Left ventricle myocardium inferior (tissue), 1 donor: ENCODE data around the gene ATP11A. TPM values are rescaled to one million over a fixed set of nuclear protein-coding genes. Genes with fewer than 3 reads are reported as not detected.

Experiments used
- DNase-seq: peaks from one replicate; pipeline ENCODE4 v3.0.0-alpha.2; 2020
- H3K27ac ChIP-seq: fragments of 200-600 bp; replicated peaks from 2 replicates; pipeline ENCODE4 v1.8.0; 2021
- H3K27me3 ChIP-seq: fragments of 200-600 bp; 2 replicates; pipeline ENCODE4 v1.8.0; 2021; ENCODE audit warnings: low read depth
- H3K36me3 ChIP-seq: fragments of 200-600 bp; 2 replicates; pipeline ENCODE4 v1.8.0; 2021
- H3K4me1 ChIP-seq: fragments of 200-600 bp; 2 replicates; pipeline ENCODE4 v1.8.0; 2021
- H3K4me3 ChIP-seq: fragments of 200-600 bp; 2 replicates; pipeline ENCODE4 v1.8.0; 2021; ENCODE audit warnings: mild to moderate bottlenecking, moderate library complexity
- H3K9me3 ChIP-seq: fragments of 200-600 bp; replicated peaks from 2 replicates; pipeline ENCODE4 v1.8.0; 2021
- intact Hi-C: fragments of 100-400 bp; cut with micrococcal nuclease; formaldehyde crosslinking; loops from one replicate; pipeline ENCODE4 v1.11.0; 2022
- total RNA-seq: library from RNA; stranded (reverse); fragmentation: NEBNext Ultra II Directional; extraction: Animal tissue kit (Norgen Biotek cat#: 25700); gene quantifications from one replicate; pipeline ENCODE4 v1.2.1, GENCODE V29; 2021
- TF ChIP-seq, protein P1 (sequence below): fragments of 200-600 bp; IDR thresholded peaks from 2 replicates; pipeline ENCODE4 v1.8.0; 2021; ENCODE audit warnings: antibody characterized with exemption, mild to moderate bottlenecking, borderline replicate concordance
- donor health status: DM: no; HTN: yes; CAD: no; lungs with severe emphysema.

Gene ATP11A
- total RNA-seq, 1 donor from 2014 or later = 106 TPM

DNA sequence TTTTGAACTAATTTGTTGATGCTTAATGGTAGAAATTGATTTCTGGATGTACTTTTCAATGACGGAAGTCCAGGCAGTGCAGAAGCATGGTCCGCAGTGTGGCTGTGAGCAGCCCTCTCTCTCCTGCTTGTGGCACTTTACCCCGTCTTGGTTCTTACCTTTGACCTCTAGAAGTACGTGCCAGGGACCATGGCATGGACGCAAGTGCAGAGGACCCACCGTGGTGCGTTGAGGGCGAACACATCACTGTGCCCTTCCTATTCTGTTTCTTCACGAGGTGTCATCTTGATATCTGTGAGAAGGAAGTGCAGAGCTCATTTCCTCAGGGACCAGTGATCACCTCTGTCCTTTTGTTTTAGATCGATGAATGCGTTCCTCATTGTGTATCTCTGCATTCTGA is 135.2 kb downstream of the ATP11A start:
- H3K36me3 ChIP-seq = peaks cover 75% of the 10 kb centered on the region
- H3K27ac ChIP-seq = no peak overlapping the region
- H3K4me1 ChIP-seq = peaks cover 14% of the 10 kb centered on the region
- H3K9me3 ChIP-seq = no peaks in the 10 kb centered on the region
- no peak for DNase-seq
- intact Hi-C loops = no loop called here
- no peaks in the 10 kb centered on the region for H3K27me3 ChIP-seq
- H3K4me3 ChIP-seq = no peak overlapping the region
- TF ChIP-seq, protein P1, sequence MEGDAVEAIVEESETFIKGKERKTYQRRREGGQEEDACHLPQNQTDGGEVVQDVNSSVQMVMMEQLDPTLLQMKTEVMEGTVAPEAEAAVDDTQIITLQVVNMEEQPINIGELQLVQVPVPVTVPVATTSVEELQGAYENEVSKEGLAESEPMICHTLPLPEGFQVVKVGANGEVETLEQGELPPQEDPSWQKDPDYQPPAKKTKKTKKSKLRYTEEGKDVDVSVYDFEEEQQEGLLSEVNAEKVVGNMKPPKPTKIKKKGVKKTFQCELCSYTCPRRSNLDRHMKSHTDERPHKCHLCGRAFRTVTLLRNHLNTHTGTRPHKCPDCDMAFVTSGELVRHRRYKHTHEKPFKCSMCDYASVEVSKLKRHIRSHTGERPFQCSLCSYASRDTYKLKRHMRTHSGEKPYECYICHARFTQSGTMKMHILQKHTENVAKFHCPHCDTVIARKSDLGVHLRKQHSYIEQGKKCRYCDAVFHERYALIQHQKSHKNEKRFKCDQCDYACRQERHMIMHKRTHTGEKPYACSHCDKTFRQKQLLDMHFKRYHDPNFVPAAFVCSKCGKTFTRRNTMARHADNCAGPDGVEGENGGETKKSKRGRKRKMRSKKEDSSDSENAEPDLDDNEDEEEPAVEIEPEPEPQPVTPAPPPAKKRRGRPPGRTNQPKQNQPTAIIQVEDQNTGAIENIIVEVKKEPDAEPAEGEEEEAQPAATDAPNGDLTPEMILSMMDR = no peak

DNA sequence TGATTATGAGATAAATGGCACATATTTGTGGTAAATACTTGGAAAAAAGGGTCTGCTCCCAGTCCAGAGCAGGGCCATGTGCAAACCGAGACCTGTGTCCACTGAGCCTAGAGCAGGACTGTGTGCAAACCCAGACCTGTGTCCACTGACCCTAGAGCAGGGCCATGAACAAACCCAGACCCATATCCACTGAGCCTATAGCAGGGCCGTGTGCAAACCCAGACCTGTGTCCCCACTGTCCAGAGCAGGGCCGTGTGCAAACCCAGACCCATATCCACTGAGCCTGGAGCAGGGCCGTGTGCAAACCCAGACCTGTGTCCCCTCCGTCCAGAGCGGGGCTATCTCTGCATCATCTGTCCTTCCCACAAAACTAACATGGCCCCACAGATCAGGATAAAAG is 136.0 kb downstream of the ATP11A start:
- intact Hi-C loops = no loop called here

DNA sequence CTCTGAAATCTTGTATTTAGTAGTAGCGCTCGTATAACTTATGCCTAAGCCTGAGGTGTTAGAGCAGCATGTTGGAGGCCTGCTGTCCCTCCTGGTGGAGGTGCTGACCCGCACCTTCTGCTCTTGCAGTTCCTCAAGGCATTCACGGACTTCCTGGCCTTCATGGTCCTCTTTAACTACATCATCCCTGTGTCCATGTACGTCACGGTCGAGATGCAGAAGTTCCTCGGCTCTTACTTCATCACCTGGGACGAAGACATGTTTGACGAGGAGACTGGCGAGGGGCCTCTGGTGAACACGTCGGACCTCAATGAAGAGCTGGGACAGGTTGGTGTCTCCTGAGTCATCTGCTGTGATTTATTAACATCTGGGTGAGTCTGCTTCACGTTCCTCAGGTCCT is 136.7 kb downstream of the ATP11A start:
- intact Hi-C loops = no loop called here
- Histone ChIP-seq H3K4me3 (no peak overlapping the region), H3K36me3 (peaks cover 78% of the 10 kb centered on the region), H3K27me3 (no peaks in the 10 kb centered on the region), H3K9me3 (no peaks in the 10 kb centered on the region), H3K4me1 (peaks cover 14% of the 10 kb centered on the region), H3K27ac (no peak overlapping the region)
- no peak for DNase-seq
- TF ChIP-seq, protein P1 = no peak

More for the DNA sequence above, 136.0 kb downstream of the ATP11A start:
- no peaks in the 10 kb centered on the region for H3K27me3 ChIP-seq
- no peak overlapping the region for H3K4me3 ChIP-seq
- no peak for DNase-seq
- peaks cover 73% of the 10 kb centered on the region for H3K36me3 ChIP-seq
- TF ChIP-seq, protein P1 = no peak
- H3K27ac ChIP-seq = no peak overlapping the region
- H3K9me3 ChIP-seq = no peaks in the 10 kb centered on the region
- H3K4me1 ChIP-seq = peaks cover 14% of the 10 kb centered on the region

DNA sequence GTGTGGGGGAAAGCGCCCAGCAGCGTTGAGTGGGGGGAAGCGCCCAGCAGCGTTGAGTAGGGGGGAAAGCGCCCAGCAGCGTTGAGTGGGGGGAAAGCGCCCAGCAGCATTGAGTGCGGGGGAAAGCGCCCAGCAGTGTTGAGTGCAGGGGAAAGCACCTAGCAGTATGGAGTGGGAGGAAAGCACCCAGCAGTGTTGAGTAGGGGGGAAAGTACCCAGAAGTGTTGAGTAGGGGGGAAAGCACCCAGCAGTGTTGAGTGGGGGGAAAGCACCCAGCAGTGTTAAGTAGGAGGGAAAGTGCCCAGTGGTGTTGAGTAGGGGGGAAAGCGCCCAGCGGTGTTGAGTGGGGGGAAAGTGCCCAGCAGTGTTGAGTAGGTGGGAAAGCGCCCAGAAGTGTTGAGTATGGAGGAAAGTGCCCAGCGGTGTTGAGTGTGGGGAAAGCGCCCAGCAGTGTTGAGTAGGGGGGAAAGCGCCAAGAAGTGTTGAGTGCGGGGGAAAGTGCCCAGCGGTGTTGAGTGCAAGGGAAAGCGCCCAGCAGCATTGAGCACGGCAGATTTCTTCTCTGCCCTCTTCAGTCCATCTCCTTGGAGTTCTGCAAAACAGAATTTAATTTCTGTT is 138.4 kb downstream of the ATP11A start:
- no peaks in the 10 kb centered on the region for H3K9me3 ChIP-seq
- TF ChIP-seq, protein P1 = no peak
- intact Hi-C loops = no loop called here
- H3K27me3 ChIP-seq = no peaks in the 10 kb centered on the region
- DNase-seq = no peak
- H3K36me3 ChIP-seq = peaks cover 89% of the 10 kb centered on the region
- H3K4me3 ChIP-seq = no peak overlapping the region
- peaks cover 14% of the 10 kb centered on the region for H3K4me1 ChIP-seq
- no peak overlapping the region for H3K27ac ChIP-seq

DNA sequence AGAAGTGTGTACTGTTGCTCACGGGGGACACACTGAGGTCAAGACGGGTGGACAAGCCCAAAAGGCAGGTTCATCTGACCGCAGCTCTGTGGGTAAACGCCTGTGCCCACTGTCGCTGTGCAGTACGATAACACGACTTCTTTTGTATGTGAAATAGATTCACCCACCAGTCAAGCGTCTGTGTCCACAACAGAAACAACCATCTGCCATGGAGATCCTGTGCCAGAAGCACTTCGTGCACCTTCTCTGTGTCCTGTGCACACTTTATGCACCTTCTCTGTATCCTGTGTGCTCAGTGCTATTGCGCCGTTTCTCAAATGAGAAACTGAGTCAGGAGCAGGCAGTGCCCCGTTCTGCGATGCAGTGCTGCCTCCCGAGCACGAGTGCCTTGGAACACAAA is 138.9 kb downstream of the ATP11A start:
- no peaks in the 10 kb centered on the region for H3K27me3 ChIP-seq
- peaks cover 89% of the 10 kb centered on the region for H3K36me3 ChIP-seq
- TF ChIP-seq, protein P1 = no peak
- no peaks in the 10 kb centered on the region for H3K9me3 ChIP-seq
- no peak for DNase-seq
- H3K4me1 ChIP-seq = peaks cover 14% of the 10 kb centered on the region
- no peak overlapping the region for H3K4me3 ChIP-seq
- no peak overlapping the region for H3K27ac ChIP-seq
- intact Hi-C loops = no loop called here
